HEK293 (cell line): ENCODE data around the gene LCA5L.

Source experiments
- CTCF ChIA-PET: fragments of 350-600 bp; formaldehyde crosslinking; extraction: SDS; loops from one replicate; lab custom pipeline; 2021; ENCODE audit warnings: antibody characterized with exemption; lab: Yijun Ruan, JAX
- POLR2A ChIA-PET: fragments of 300-600 bp; formaldehyde crosslinking; extraction: SDS; loops from one replicate; lab custom pipeline; 2020; ENCODE audit warnings: antibody characterized with exemption, inconsistent platforms; lab: Yijun Ruan, JAX
- H3K27ac ChIP-seq: fragments of 200-500 bp; sonication (Bioruptor generic); 2 replicates; pipeline ENCODE4 v1.5.1; 2014; ENCODE audit warnings: low read depth, low read length, control low read depth, inconsistent platforms; ENCODE audit errors: extremely low read depth
- H3K36me3 ChIP-seq, 2 experiments: fragments of 200-500 bp in 1 of 2; sonication (Bioruptor generic) in 1 of 2; 1 replicate in 1 of 2; 2 replicates in 1 of 2; pipeline ENCODE4 v1.5.1; 2014 to 2017; ENCODE audit warnings: inconsistent platforms in 2 of 2, low read length in 2 of 2; ENCODE audit not compliant: control insufficient read depth in 2 of 2, insufficient read depth in 1 of 2
- H3K4me1 ChIP-seq: fragments of 200-500 bp; sonication (Bioruptor generic); 2 replicates; pipeline ENCODE4 v1.5.1; 2014; ENCODE audit warnings: mild to moderate bottlenecking, low read length, inconsistent platforms; ENCODE audit not compliant: control insufficient read depth, insufficient read depth
- H3K4me3 ChIP-seq: 2 replicates; pipeline ENCODE4 v1.5.1; 2011; ENCODE audit warnings: low read depth, mild to moderate bottlenecking, control low read depth, low read length, moderate library complexity
- H3K9me3 ChIP-seq: fragments of 200-500 bp; sonication (Bioruptor generic); 2 replicates; pipeline ENCODE4 v1.5.1; 2014; ENCODE audit warnings: low read depth, low read length, inconsistent platforms; ENCODE audit not compliant: control insufficient read depth, insufficient read depth
- FEZF1 ChIP-seq: fragments of 450-650 bp; formaldehyde crosslinking; IDR thresholded peaks from 2 replicates; pipeline ENCODE4 v1.5.1; 2016; ENCODE audit warnings: missing biosample characterization, missing genetic modification characterization
- KLF16 ChIP-seq: fragments of 450-650 bp; formaldehyde crosslinking; IDR thresholded peaks from 2 replicates; pipeline ENCODE4 v1.5.1; 2017; ENCODE audit warnings: missing biosample characterization, missing genetic modification characterization
- WT1 ChIP-seq: fragments of 450-650 bp; formaldehyde crosslinking; IDR thresholded peaks from 2 replicates; pipeline ENCODE4 v1.5.1; 2016; ENCODE audit warnings: missing biosample characterization, missing genetic modification characterization
- ZBTB21 ChIP-seq: fragments of 450-650 bp; formaldehyde crosslinking; IDR thresholded peaks from 2 replicates; pipeline ENCODE4 v1.5.1; 2017; ENCODE audit warnings: missing biosample characterization, missing genetic modification characterization
- ZNF16 ChIP-seq: fragments of 450-650 bp; formaldehyde crosslinking; IDR thresholded peaks from 2 replicates; pipeline ENCODE4 v1.5.1; 2016; ENCODE audit warnings: low read depth, missing biosample characterization, missing genetic modification characterization
- ZNF184 ChIP-seq: fragments of 450-650 bp; IDR thresholded peaks from 2 replicates; pipeline ENCODE4 v1.5.1; 2018; ENCODE audit warnings: missing biosample characterization, mild to moderate bottlenecking, missing genetic modification characterization
- ZNF23 ChIP-seq: fragments of 450-650 bp; formaldehyde crosslinking; IDR thresholded peaks from 2 replicates; pipeline ENCODE4 v1.5.1; 2016; ENCODE audit warnings: missing biosample characterization, missing genetic modification characterization, borderline replicate concordance
- ZNF510 ChIP-seq: fragments of 450-650 bp; formaldehyde crosslinking; IDR thresholded peaks from 2 replicates; pipeline ENCODE4 v1.5.1; 2018; ENCODE audit warnings: mild to moderate bottlenecking, missing genetic modification characterization, missing biosample characterization; ENCODE audit not compliant: insufficient replicate concordance
- ZNF548 ChIP-seq: fragments of 450-650 bp; formaldehyde crosslinking; IDR thresholded peaks from 2 replicates; pipeline ENCODE4 v1.5.1; 2016; ENCODE audit warnings: missing biosample characterization, missing genetic modification characterization
- ZNF555 ChIP-seq: fragments of 450-650 bp; formaldehyde crosslinking; conservative IDR thresholded peaks from 2 replicates; pipeline ENCODE4 v1.5.1; 2017; ENCODE audit warnings: missing biosample characterization, mild to moderate bottlenecking, missing genetic modification characterization, inconsistent platforms
- ZNF596 ChIP-seq: fragments of 450-650 bp; IDR thresholded peaks from 2 replicates; pipeline ENCODE4 v1.5.0; 2018; ENCODE audit warnings: missing biosample characterization, mild to moderate bottlenecking, missing genetic modification characterization, moderate library complexity
- ZNF747 ChIP-seq: fragments of 450-650 bp; formaldehyde crosslinking; IDR thresholded peaks from 2 replicates; pipeline ENCODE4 v1.5.1; 2016; ENCODE audit warnings: missing biosample characterization, missing genetic modification characterization
- ZNF777 ChIP-seq: fragments of 450-650 bp; formaldehyde crosslinking; IDR thresholded peaks from 2 replicates; pipeline ENCODE4 v1.5.1; 2017; ENCODE audit warnings: missing biosample characterization, missing genetic modification characterization, borderline replicate concordance
- TF ChIP-seq, protein P1 (sequence below): fragments of 450-650 bp; IDR thresholded peaks from 2 replicates; pipeline ENCODE4 v1.5.1; 2018; ENCODE audit warnings: missing biosample characterization, mild to moderate bottlenecking, missing genetic modification characterization
- TF ChIP-seq, protein P2 (sequence below): fragments of 450-650 bp; formaldehyde crosslinking; IDR thresholded peaks from 2 replicates; pipeline ENCODE4 v1.5.1; 2016; ENCODE audit warnings: missing biosample characterization, missing genetic modification characterization, low read depth
- TF ChIP-seq, protein P3 (sequence below): fragments of 450-650 bp; formaldehyde crosslinking; IDR thresholded peaks from 2 replicates; pipeline ENCODE4 v1.5.1; 2016; ENCODE audit warnings: missing biosample characterization, missing genetic modification characterization

LCA5L gene

DNA sequence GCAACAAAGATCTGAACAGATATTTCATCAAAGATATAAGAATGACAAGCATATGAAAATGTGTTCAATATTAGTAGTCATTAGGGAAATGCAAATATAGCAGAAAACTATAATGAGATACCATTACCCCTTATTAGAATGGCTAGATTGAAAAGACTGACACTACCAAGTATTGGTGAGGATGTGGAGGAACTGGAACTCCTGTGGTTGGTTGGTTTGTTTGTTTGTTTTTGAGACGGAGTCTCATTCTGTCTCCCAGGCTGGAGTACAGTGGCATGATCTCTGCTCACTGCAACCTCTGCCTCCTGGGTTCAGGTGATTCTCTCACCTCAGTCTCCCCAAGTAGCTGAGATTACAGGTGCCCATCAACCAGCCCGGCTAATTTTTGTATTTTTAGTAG lies 77.8 kb downstream of the LCA5L start:
- H3K4me3 ChIP-seq, result no peak overlapping the region
- H3K9me3 ChIP-seq, result no peaks in the 10 kb centered on the region
- ChIA-PET POLR2A (interaction anchor here (0.7 kb wide), 1 partner anchor 12 kb away, joined by 5 read pairs; a partner anchor contains a TSS), CTCF (no interaction called here)
- H3K36me3 ChIP-seq, result no peaks in the 10 kb centered on the region
- TF ChIP-seq ZBTB21 (tag by site-specific recombination), result no peak
- TF ChIP-seq, protein P1, sequence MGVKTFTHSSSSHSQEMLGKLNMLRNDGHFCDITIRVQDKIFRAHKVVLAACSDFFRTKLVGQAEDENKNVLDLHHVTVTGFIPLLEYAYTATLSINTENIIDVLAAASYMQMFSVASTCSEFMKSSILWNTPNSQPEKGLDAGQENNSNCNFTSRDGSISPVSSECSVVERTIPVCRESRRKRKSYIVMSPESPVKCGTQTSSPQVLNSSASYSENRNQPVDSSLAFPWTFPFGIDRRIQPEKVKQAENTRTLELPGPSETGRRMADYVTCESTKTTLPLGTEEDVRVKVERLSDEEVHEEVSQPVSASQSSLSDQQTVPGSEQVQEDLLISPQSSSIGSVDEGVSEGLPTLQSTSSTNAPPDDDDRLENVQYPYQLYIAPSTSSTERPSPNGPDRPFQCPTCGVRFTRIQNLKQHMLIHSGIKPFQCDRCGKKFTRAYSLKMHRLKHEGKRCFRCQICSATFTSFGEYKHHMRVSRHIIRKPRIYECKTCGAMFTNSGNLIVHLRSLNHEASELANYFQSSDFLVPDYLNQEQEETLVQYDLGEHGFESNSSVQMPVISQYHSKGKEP, result no peak
- TF ChIP-seq ZNF510, result no peak
- TF ChIP-seq ZNF184, result peak; percentile 96
- TF ChIP-seq ZNF555, result no peak
- no peak for TF ChIP-seq WT1 (tag by site-specific recombination)
- TF ChIP-seq, protein P2, sequence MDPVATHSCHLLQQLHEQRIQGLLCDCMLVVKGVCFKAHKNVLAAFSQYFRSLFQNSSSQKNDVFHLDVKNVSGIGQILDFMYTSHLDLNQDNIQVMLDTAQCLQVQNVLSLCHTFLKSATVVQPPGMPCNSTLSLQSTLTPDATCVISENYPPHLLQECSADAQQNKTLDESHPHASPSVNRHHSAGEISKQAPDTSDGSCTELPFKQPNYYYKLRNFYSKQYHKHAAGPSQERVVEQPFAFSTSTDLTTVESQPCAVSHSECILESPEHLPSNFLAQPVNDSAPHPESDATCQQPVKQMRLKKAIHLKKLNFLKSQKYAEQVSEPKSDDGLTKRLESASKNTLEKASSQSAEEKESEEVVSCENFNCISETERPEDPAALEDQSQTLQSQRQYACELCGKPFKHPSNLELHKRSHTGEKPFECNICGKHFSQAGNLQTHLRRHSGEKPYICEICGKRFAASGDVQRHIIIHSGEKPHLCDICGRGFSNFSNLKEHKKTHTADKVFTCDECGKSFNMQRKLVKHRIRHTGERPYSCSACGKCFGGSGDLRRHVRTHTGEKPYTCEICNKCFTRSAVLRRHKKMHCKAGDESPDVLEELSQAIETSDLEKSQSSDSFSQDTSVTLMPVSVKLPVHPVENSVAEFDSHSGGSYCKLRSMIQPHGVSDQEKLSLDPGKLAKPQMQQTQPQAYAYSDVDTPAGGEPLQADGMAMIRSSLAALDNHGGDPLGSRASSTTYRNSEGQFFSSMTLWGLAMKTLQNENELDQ (tag by site-specific recombination), result no peak
- H3K27ac ChIP-seq, result no peak overlapping the region
- no peaks in the 10 kb centered on the region for H3K4me1 ChIP-seq

DNA sequence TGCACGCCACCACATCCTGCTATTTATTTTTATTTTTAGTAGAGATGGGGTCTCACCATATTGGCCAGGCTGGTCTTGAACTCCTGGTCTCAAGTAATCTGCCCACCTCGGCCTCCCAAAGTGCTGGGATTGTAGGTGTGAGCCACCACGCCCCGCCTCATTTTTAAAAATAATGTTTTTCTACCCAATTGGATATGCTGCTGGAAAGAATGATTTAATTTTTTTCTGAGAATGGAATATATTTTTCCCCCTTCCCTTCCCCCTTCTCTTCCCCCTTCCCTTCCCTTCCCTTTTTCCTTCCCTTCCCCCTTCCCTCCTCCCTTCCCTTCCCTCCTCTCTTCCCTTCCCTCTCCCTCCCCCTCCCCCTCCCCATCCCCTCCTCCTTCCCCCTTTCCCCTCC lies 79.0 kb downstream of the LCA5L start:
- no peak overlapping the region for H3K4me3 ChIP-seq
- POLR2A ChIA-PET, result no interaction called here
- TF ChIP-seq ZNF16, result no peak
- TF ChIP-seq ZNF596 (tag by site-specific recombination), result no peak
- no peak for TF ChIP-seq FEZF1 (tag by site-specific recombination)
- no peak for TF ChIP-seq ZNF548
- TF ChIP-seq, all 188 proteins: peak for 0
- Histone ChIP-seq H3K9me3 (no peaks in the 10 kb centered on the region), H3K36me3 (no peaks in the 10 kb centered on the region), H3K4me1 (no peaks in the 10 kb centered on the region), H3K27ac (no peak overlapping the region)
- CTCF ChIA-PET, result interaction anchor here (0.9 kb wide), 1 partner anchor 11 kb away, joined by 4 read pairs; no protein-coding TSS in a partner anchor

DNA sequence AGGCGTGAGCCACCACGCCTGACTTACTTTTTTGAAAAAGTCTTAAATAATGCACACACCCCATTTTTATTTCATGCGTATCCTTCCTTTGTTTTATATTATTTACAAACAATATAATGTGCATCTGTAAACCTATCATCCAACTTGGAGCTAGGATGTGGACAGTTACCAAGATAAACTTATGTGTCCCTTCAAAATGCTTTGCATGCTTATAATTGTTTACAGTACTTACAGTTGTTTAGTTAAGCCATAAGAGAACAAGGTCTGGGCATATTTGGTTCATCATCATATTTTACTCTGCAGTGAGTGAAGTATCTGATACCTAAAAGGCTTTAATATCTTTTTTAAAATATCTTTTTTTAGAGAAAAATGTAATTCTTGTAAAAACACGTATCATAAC lies 80.6 kb downstream of the LCA5L start:
- no peaks in the 10 kb centered on the region for H3K9me3 ChIP-seq
- H3K27ac ChIP-seq, result no peak overlapping the region
- H3K36me3 ChIP-seq, result no peaks in the 10 kb centered on the region
- H3K4me1 ChIP-seq, result no peaks in the 10 kb centered on the region
- CTCF ChIA-PET, result interaction anchor here (0.5 to 0.6 kb wide), 2 partner anchors 9 to 110 kb away, joined by 3 to 4 read pairs; no protein-coding TSS in a partner anchor
- POLR2A ChIA-PET, result no interaction called here
- no peak overlapping the region for H3K4me3 ChIP-seq
- TF ChIP-seq, protein P3, sequence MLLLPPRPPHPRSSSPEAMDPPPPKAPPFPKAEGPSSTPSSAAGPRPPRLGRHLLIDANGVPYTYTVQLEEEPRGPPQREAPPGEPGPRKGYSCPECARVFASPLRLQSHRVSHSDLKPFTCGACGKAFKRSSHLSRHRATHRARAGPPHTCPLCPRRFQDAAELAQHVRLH (tag by site-specific recombination), result no peak
- TF ChIP-seq ZNF23 (tag by site-specific recombination) (no peak), ZNF777 (tag by site-specific recombination) (no peak), KLF16 (tag by site-specific recombination) (no peak), ZNF747 (tag by site-specific recombination) (no peak)
